Sigmoid colon (tissue), 7 donors: ENCODE results near the gene LTK. TPM values are rescaled to one million over a fixed set of nuclear protein-coding genes. Genes with fewer than 3 reads are reported as not detected.

Experiments
- DNase-seq: peaks from one replicate; pipeline ENCODE4 v3.0.0-alpha.2; 2019
- H3K27ac ChIP-seq, 4 donors: fragments of 200-600 bp; sonication (generic); one replicate each; pipeline ENCODE4 v1.5.1; 2016 to 2019; ENCODE audit warnings: mild to moderate bottlenecking in 1 of 4
- H3K27me3 ChIP-seq, 3 donors: fragments of 200-600 bp; sonication (generic); one replicate each; pipeline ENCODE4 v1.5.1; 2019; ENCODE audit warnings: mild to moderate bottlenecking in 1 of 3
- H3K36me3 ChIP-seq, 4 donors: fragments of 200-600 bp; sonication (generic); one replicate each; pipeline ENCODE4 v1.5.1; 2016 to 2019
- H3K4me1 ChIP-seq, 4 donors: fragments of 200-600 bp; sonication (generic); one replicate each; pipeline ENCODE4 v1.5.1; 2017 to 2019
- H3K4me3 ChIP-seq, 4 donors: fragments of 200-600 bp; sonication (generic); one replicate each; pipeline ENCODE4 v1.5.1; 2017 to 2019; ENCODE audit warnings: mild to moderate bottlenecking in 2 of 4, moderate library complexity in 1 of 4
- H3K9me3 ChIP-seq, 4 donors: fragments of 200-600 bp in 3 of 4; sonication (generic) in 3 of 4; one replicate each; pipeline versions ENCODE4 v1.5.1 to v1.6.1; 2013 to 2019
- EP300 ChIP-seq, 4 donors: sonication (generic); formaldehyde crosslinking; IDR thresholded peaks; one replicate each; pipeline ENCODE4 v1.6.1; 2017; ENCODE audit warnings: antibody characterized with exemption in 4 of 4
- POLR2A ChIP-seq, 2 donors: fragments of 450-650 bp; IDR thresholded peaks; one replicate each; pipeline ENCODE4 v1.6.1; 2016; ENCODE audit warnings: antibody characterized with exemption in 2 of 2, mild to moderate bottlenecking in 2 of 2, moderate library complexity in 2 of 2
- POLR2AphosphoS5 ChIP-seq, 4 donors: sonication (generic); formaldehyde crosslinking; IDR thresholded peaks; one replicate each; pipeline ENCODE4 v1.6.1; 2017; ENCODE audit warnings: antibody characterized with exemption in 4 of 4
- WGBS, 2 donors: extraction: QIAGEN DNeasy Blood & Tissue Kit; methylation state at CpG; one replicate each; pipeline ENCODE4 v1.1.7; 2013; 5-methylcytosine and 5-hydroxymethylcytosine counted together
- intact Hi-C: fragments of 100-400 bp; cut with DNase I; formaldehyde crosslinking; loops from one replicate; pipeline ENCODE4 v1.15.1; 2023
- polyA plus RNA-seq, 3 donors: library from polyadenylated mRNA; stranded (reverse); fragments of 200-250 nt; gene quantifications; one replicate each; pipeline ENCODE4 v1.2.3, GENCODE V29; 2013
- total RNA-seq, 4 donors: library from RNA; depleted of rRNA; stranded (reverse); fragments of >200 nt; gene quantifications; one replicate each; pipeline ENCODE4 v1.1.0, GENCODE V29; 2016
- TF ChIP-seq, protein P1 (sequence below), 4 experiments: fragments of 450-650 bp in 3 of 4; fragments of 200-600 bp in 1 of 4; IDR thresholded peaks; one replicate each; pipeline ENCODE4 v1.5.1; 2016 to 2019; ENCODE audit warnings: antibody characterized with exemption in 4 of 4, mild to moderate bottlenecking in 3 of 4, moderate library complexity in 2 of 4
- donor health status: healthy with polysubstance abuse.
- donor health status: Bipolar disorder and iron deficiency.
- donor health status: healthy.

LTK gene
- total and polyA plus RNA-seq, 7 donors, result 1.6 to 4.8 (median 3.3) TPM; not detected in 1

GRCh38 chr15:41505776-41506175, 7.9 kb downstream of the LTK start:
- H3K27me3 ChIP-seq, result peaks cover 14 to 47% (median 32%) of the 10 kb centered on the region in 3 donors
- DNase-seq, result no peak
- no peak overlapping the region for H3K4me3 ChIP-seq
- H3K9me3 ChIP-seq, result no peaks in the 10 kb centered on the region
- TF ChIP-seq POLR2AphosphoS5 (IDR thresholded peaks at IDR 0.05) (no peak), POLR2A (IDR thresholded peaks at IDR 0.05) (no peak), EP300 (IDR thresholded peaks at IDR 0.05) (no peak)
- TF ChIP-seq, protein P1, sequence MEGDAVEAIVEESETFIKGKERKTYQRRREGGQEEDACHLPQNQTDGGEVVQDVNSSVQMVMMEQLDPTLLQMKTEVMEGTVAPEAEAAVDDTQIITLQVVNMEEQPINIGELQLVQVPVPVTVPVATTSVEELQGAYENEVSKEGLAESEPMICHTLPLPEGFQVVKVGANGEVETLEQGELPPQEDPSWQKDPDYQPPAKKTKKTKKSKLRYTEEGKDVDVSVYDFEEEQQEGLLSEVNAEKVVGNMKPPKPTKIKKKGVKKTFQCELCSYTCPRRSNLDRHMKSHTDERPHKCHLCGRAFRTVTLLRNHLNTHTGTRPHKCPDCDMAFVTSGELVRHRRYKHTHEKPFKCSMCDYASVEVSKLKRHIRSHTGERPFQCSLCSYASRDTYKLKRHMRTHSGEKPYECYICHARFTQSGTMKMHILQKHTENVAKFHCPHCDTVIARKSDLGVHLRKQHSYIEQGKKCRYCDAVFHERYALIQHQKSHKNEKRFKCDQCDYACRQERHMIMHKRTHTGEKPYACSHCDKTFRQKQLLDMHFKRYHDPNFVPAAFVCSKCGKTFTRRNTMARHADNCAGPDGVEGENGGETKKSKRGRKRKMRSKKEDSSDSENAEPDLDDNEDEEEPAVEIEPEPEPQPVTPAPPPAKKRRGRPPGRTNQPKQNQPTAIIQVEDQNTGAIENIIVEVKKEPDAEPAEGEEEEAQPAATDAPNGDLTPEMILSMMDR (IDR thresholded peaks at IDR 0.05), result no peak
- no peak overlapping the region for H3K27ac ChIP-seq
- H3K36me3 ChIP-seq, result no peaks in the 10 kb centered on the region
- WGBS, 2 donors, result 95 to 96% methylated on average over 4 of the region's 4 CpGs
- intact Hi-C loops, result no loop called here
- H3K4me1 ChIP-seq, result peaks cover 0 to 22% (median 19%) of the 10 kb centered on the region in 4 donors

DNA sequence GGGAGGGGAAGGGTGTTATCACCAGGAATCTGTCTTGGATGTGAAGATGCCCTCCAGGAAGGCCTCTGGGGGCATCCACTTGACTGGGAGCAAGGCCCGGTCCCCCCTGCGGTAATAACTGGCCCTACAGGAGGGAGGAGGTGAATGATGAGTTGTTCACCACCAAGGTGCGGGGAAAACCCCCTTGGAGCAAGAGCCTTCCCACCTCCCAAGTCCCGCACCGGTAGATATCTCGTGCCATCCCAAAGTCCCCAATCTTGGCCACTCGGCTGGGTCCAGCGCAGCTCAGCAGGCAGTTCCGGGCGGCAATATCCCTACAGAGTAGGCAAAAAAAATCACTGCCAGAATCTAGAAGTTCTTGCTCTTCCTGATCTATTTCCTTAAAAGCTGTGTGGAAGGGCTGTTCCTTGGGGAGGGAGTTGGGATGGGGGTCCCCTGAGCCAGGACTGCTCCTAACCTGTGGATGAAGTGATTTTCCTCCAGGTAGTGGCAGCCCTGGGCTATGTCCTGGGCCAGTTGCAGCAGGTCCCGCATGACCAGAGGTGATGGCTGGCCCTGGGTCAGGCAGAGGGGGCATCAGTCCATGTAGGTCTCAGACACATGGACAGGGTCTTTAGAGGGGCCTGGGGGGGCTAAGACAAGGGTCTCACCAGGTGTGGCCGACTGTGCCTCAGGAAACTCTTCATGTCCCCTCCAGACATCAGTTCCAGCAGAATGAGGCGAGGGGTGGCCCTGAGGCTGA, 8.7 kb downstream of the LTK start:
- H3K4me1 ChIP-seq, result peaks cover 0 to 22% (median 19%) of the 10 kb centered on the region in 4 donors
- intact Hi-C loops, result no loop called here
- peaks cover 18 to 47% (median 39%) of the 10 kb centered on the region in 3 donors for H3K27me3 ChIP-seq
- WGBS, 2 donors, result 95 to 96% methylated on average over 13 of the region's 13 CpGs
- no peak overlapping the region for H3K4me3 ChIP-seq
- no peaks in the 10 kb centered on the region for H3K36me3 ChIP-seq
- TF ChIP-seq EP300 (IDR thresholded peaks at IDR 0.05) (no peak), POLR2AphosphoS5 (IDR thresholded peaks at IDR 0.05) (no peak), POLR2A (IDR thresholded peaks at IDR 0.05) (no peak)
- TF ChIP-seq, protein P1 (IDR thresholded peaks at IDR 0.05), result no peak
- DNase-seq, result no peak
- H3K27ac ChIP-seq, result no peak overlapping the region
- H3K9me3 ChIP-seq, result no peaks in the 10 kb centered on the region

DNA sequence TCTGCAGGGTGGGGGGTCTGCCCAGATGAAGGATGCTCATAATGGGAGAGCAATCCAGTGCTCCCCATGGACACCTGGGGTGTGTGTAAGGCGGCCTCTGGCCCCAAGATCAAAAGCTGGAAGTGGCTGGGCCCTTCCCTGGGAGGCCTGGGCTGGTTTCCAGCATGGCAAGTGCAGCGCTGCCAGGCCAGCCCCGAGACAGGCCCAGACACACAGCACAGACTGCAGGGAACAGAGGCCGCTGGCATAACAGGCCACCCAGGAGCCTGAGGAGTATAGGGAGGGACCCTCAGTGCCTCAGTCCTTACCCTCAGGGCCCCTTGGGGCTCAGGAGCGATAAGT, 10.0 kb downstream of the LTK start:
- TF ChIP-seq POLR2AphosphoS5 (IDR thresholded peaks at IDR 0.05), result no peak
- no peak for TF ChIP-seq EP300 (IDR thresholded peaks at IDR 0.05)
- TF ChIP-seq, protein P1 (IDR thresholded peaks at IDR 0.05), result no peak
- no peaks in the 10 kb centered on the region for H3K9me3 ChIP-seq
- 84 to 89% methylated on average over 5 of the region's 5 CpGs for whole genome bisulfite sequencing, 2 donors
- DNase-seq, result no peak
- H3K27me3 ChIP-seq, result peaks cover 18 to 57% (median 50%) of the 10 kb centered on the region in 3 donors
- H3K36me3 ChIP-seq, result no peaks in the 10 kb centered on the region
- intact Hi-C loops, result no loop called here
- no peak overlapping the region for H3K27ac ChIP-seq
- H3K4me3 ChIP-seq, result no peak overlapping the region
- H3K4me1 ChIP-seq, result peaks cover 0 to 22% (median 19%) of the 10 kb centered on the region in 4 donors

DNA sequence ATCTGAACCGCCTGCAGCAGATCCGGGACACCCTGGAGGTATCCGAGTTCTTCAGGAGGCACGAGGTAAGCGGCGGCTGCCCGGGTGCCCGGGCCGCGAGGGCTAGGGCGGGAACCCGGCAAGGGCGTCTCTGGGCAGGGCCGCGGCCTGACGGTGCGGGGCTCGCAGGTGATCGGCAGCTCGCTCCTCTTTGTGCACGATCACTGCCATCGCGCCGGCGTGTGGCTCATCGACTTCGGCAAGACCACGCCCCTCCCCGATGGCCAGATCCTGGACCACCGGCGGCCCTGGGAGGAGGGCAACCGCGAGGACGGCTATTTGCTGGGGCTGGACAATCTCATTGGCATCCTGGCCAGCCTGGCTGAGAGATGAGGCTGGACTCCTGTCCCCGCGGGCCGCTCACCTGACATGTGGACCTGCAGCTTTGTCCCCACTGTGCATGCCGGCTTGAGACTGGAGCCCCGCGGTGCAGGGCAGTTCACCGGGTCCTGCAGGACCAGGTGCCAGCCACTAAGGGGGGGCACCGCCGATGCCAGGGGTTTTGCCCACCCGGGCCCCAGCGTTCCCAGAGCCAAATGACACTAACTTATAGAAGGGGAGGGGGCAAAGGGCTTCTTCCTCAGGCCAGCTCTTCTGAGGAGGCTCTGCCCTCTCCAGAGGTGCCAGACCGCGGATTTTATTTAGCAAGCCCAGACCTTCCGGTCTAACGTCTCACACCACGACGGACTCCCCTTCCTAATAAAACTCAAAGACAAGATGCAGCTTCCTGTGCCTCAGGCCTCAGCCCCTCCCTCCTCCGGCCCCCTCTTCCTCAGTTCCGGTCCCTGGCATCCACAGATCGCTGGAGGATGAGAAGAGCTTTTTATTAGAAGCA, 10.6 kb downstream of the LTK start:
- TF ChIP-seq EP300 (IDR thresholded peaks at IDR 0.05) (no peak), POLR2AphosphoS5 (IDR thresholded peaks at IDR 0.05) (no peak), POLR2A (IDR thresholded peaks at IDR 0.05) (no peak)
- TF ChIP-seq, protein P1 (IDR thresholded peaks at IDR 0.05), result no peak
- DNase-seq, result no peak
- Histone ChIP-seq H3K4me3 (peak overlapping the region in 3 of 4 donors; percentile 4 to 28 (median 26)), H3K27ac (no peak overlapping the region), H3K27me3 (peaks cover 18 to 61% (median 50%) of the 10 kb centered on the region in 3 donors), H3K4me1 (peaks cover 0 to 22% (median 19%) of the 10 kb centered on the region in 4 donors), H3K36me3 (no peaks in the 10 kb centered on the region), H3K9me3 (no peaks in the 10 kb centered on the region)
- intact Hi-C loops, result no loop called here
- 34 to 79% methylated on average over 54 of the region's 54 CpGs for WGBS, 2 donors
